Stimulated activated CD8-positive, alpha-beta memory T cell treated with anti-CD3 and anti-CD28 coated beads, Interleukin-15, amount 100 ng/mL, for 48 hours (primary cell): ENCODE measurements around the gene A1BG.
A peak's percentile ranks its signal among the peaks of the same experiment; 100 is the strongest.

Experiments
- DNase-seq, 2 donors: peaks; one replicate each; pipeline ENCODE4 v3.0.0-alpha.2; 2020; ENCODE audit warnings: low read depth in 2 of 2

The A1BG gene

GRCh38 chr19:58352760-58353671, at the start of gene A1BG:
Gene A1BG, minus strand, starts transcription at chr19:58353492. Its CDS starts 55 bp downstream, at chr19:58353437.
- DNase-seq: no peak

DNA sequence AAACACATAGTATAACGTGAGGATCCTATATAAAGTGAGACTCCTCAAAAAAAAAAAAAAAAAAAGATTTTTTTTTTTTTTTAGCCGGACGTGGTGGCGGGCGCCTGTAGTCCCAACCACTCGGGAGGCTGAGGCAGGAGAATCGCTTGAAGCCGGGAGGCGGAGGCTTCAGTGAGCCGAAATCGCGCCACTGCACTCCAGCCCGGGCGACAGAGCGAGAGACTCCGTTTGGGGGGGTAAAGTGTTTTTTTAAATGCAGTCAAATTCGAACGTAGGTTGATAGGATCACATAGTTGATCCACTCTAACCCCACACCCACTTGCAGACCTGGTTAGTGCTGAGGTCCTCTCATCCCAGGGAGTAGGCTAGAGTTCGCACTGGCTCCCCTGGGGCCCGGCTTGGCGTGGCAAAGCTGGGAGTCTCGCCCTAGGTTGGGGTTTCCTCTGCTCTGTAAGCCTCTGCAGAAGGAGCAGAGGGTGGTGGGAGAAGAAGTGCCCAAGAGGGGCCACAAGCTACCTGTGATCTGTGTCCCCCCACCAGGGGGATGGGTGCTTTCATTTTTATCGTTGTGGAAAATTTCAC, 48.6 kb upstream of the A1BG start:
- DNase-seq: no peak

GRCh38 chr19:58400916-58401839, 47.9 kb upstream of the A1BG start:
- DNase-seq: peak; percentile 95 to 97

DNA sequence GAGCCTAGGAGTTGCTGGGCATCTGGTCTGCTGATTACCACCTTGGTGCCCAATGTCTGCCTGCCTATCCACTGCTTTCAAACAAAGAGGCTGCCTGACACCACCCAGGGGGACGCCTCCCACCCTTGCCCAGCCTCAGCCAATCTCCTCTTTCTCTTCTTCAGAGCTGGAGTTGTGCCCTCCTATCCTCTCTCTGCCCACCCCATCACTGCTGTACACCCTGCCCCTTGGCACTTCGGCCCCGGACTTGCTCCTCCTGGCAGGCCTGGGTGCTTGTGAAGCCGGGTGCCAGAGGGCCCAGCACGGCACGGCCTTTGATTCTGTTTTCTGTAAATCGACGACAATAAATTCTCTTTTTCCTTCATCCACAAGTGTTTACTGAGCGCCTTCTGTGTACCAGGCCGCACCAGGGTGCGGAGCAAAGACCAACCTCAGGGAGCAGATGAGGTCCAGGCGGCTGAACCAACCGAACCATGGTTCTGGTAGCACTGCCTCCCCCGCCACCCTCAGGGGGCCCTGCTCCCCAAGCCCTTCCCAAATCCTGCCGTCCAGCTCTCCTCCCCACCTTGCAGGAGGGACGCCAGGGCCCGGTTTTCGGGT, 47.1 kb upstream of the A1BG start:
- DNase-seq: no peak

DNA sequence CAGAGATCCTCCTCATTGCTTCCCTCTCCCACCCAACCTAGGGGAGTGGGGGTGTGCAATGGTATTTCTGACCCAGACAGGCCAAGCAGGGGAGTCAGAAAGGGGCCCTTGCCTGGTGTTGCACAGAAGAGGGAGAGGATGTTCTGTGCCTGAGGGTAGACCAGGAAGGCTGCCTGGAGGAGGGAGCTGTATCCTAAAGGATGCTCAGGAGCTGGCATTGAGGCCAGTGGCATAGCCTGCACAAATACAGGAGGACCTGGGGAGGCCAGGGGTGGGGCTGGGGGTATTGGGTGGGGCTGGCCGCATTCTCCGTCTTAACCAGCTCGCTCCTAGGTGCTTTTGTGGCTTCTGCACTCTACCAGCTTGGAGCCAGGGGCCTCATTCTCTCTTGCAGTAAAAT, 46.6 kb upstream of the A1BG start:
- DNase-seq: no peak

DNA sequence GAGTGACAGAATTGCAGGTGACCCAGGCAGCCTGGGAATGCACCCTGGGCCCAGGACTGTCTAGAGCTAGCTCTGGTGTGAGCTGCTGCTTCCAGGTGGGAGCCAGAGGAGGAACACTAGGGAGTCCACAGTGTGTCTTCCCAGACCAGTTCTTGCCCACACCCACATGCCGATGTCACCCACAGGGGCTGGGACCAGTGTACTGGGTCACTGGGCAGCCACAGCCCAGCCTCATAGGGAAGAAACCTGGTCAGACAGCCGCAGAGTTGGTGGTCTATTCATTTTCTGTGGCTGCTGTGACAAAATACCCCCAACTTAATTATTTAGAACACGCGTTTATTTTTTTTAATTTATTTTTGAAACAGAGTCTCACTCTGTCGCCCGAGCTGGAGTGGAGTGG, 45.3 kb upstream of the A1BG start:
- DNase-seq: no peak

DNA sequence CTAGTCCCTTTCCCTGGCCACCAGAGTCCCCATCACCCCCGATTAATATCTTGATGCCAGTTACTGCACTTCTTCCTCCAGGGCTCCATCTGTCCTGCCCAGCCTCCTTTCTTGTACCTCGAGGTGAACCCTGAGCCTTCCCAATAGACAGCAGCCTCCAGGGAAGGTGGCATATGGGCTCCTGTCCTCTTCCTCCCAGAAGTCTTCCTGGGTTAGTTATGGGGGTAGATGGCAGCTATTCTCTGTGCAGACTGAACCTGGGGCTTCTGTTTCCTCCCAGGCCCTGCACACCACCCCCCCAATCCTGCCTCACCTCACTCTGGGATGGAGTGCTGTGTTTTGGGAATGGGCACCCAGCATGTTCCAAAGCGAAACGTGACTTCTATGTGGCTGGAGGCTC, 44.8 kb upstream of the A1BG start:
- DNase-seq: no peak

- DNase-seq: no peak
These were observed 44.3 kb upstream of the A1BG start for GRCh38 chr19:58397533-58398037.

DNA sequence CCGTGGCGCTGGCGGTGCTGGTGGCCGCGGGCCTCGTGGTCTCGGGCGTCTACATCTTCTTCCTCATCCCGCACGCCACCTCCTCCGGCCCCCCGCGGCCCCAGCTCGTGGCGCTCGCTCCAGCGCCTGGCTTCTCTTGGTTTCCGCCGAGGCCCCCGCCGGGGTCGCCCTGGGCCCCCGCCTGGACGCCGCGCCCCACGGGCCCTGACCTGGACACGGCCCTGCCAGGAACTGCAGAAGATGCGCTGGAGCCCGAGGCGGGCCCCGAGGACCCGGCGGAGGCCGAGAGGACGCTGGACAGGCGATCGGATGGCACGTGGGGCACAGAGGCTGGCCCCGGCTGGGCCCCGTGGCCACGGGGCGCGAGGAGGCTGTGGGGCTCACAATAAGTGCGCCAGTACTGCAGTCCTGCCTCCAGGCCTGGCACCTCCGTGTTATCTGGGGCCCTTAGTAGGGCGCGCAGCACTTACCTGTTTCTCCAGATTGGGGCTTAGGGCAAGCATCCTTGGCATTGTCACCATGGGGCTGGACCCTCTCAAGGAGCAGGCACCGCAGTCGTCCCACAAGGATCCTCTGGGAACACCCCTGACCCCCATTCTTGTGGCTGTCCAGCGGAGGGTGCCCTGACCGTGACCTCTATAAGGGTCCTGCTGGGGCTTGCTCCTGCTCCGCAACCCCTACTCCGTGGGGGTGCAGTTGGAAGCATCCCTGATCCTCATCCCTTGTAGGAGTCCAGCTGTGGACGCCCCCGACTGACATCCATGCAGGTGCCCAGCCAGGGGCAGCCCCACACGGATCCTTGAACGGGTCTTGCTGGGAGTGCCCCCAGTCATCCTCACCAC, 43.6 kb upstream of the A1BG start:
- DNase-seq: no peak

GRCh38 chr19:58395979-58396627, 42.8 kb upstream of the A1BG start:
- DNase-seq: no peak

DNA sequence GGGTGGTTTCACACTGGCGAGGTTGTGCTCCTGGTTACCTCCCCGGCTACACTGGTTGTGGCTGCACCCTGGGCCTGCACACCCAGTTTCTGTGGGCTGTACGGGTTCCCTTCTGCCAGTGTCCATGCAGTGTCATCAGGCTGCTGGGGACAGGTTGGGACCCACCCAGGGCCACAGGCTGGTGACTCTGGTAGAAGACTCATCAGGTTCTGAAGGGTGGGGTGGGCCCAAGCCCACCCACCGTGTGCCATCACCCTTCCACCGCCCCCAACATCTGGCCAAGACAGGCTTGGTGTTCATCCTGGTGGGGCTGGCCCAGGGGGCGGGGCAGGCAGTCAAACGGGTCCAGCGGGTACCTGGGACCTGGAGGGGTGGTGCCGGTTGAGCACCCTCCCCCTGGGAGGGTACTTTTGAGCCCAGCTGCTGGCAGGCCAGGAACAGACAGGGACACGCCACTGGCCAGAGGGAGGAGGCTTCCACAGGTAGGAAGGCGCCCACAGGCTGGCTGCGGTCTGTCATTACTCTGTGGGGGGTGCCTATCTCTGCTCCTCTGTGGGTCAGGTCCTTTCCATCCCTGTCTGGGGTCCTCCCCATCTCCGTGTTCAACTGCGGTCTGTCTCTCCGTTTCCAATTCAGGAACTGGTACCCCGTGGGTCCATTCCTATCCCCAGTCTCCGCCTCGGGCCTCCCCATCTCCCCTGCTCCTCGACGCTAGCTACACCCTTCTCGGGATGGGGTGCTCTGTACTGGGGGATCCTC, 42.1 kb upstream of the A1BG start, which contains the start of gene RNF225:
Gene RNF225, plus strand, starts transcription at position 437 of the 759 bp plus-strand sequence. CDS start 434 bp downstream, outside the sequence.
- DNase-seq: no peak

DNA sequence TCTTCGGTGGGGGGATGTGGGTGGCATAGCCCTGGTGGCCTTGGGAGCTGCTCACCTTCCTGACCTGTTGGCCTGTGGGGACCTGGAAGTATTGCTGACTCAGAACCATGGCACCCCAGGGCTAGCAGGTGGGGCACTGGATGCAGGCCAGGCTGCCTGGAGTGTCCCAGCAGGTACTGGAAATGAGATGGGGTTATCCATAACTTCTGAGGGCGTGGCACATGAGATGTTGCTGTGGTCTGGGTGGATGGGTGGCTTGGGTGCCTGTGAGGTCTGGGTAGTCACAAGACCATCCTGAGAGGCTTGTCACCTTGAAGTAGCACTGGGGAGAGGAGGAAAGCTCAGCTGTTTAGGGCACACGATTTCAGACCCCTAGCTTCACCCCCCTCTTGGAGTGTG, 41.5 kb upstream of the A1BG start:
- DNase-seq: no peak

GRCh38 chr19:58393725-58394033, 40.4 kb upstream of the A1BG start:
- DNase-seq: no peak

DNA sequence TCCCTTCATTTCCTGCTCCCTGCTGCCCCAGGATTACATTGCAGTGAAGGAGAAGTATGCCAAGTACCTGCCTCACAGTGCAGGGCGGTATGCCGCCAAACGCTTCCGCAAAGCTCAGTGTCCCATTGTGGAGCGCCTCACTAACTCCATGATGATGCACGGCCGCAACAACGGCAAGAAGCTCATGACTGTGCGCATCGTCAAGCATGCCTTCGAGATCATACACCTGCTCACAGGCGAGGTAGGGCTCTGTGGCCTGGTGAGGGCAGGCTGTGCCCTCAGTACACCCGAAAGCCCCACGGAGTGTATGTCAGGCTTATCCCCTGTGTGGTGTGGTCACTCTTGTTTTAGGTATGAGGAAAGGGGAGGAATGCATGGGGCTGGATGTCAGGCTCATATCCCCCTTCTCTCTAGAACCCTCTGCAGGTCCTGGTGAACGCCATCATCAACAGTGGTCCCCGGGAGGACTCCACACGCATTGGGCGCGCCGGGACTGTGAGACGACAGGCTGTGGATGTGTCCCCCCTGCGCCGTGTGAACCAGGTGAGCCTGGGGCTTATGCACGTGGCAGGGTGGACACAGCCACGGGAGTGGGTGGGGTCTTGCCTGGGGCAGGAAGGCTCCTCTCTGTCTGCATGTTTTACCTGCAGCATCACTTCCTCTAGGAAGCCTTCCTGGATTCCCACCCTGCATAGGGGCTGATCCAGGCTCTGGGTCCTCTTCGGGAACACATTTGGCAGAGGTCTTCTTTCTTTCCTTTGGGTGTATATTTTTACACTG, 39.8 kb upstream of the A1BG start:
- DNase-seq: no peak

DNA sequence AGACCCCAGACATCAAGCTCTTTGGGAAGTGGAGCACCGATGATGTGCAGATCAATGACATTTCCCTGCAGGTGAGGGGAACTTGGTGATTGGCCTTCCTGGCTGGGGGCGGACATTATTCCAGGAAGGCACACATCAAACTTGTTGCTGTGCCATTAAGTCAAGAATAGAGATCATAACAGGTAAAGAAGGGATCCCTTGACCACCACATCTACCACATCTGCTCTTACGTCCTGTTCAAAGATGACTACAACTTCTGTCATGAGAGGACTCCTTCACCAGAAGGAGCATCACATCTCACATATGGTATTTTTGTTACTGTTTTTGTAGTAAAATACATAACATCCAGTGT, 34.9 kb upstream of the A1BG start:
- DNase-seq: no peak

- DNase-seq: no peak
These were observed 34.3 kb upstream of the A1BG start for GRCh38 chr19:58387338-58388174.

DNA sequence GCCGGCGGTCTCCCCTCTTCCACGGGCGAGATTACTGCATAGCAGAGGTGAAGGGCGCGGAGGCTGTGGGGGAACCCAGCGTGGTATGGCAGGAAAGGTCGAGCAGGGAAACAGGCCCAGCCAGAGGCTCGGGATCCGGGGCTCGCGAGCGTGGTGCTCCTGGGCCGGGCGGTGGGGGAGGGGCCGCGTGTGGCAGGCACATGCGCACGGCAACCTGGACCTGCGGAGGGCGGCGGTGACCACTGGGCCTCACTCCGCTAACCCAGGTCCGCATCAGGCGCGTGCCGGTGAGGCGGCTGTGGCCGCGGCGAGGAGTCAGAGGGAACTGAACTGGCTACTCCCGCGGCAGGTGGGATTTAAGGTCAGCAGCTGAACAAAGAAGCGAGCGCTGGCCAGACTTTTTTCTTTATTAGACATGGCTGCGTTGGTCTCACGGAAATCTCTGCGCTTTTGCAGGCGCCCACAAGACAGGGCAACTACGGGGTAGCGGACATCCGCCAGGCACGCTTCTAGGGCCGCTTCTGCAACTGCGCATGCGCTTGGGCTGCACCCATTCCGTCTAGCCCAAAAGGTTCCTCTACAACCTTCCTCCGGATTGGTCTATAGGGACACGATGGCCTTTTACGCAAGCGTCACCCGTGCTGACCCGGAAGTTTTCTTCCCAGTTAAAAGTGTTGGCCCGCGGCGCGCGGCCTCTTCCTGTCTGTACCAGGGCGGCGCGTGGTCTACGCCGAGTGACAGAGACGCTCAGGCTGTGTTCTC, 33.5 kb upstream of the A1BG start, which contains the start of gene RPS5:
Gene RPS5, plus strand, starts transcription at position 694 of the 762 bp plus-strand sequence. CDS start 869 bp downstream, outside the sequence.
- peak; percentile 90 to 93 for DNase-seq
